ENCODE measurements around the gene DPYSL5. TPM values are rescaled to one million over a fixed set of nuclear protein-coding genes. Genes with fewer than 3 reads are reported as not detected.

The DPYSL5 gene
- total RNA-seq, 4 donors from 2014 or later: not detected

DNA sequence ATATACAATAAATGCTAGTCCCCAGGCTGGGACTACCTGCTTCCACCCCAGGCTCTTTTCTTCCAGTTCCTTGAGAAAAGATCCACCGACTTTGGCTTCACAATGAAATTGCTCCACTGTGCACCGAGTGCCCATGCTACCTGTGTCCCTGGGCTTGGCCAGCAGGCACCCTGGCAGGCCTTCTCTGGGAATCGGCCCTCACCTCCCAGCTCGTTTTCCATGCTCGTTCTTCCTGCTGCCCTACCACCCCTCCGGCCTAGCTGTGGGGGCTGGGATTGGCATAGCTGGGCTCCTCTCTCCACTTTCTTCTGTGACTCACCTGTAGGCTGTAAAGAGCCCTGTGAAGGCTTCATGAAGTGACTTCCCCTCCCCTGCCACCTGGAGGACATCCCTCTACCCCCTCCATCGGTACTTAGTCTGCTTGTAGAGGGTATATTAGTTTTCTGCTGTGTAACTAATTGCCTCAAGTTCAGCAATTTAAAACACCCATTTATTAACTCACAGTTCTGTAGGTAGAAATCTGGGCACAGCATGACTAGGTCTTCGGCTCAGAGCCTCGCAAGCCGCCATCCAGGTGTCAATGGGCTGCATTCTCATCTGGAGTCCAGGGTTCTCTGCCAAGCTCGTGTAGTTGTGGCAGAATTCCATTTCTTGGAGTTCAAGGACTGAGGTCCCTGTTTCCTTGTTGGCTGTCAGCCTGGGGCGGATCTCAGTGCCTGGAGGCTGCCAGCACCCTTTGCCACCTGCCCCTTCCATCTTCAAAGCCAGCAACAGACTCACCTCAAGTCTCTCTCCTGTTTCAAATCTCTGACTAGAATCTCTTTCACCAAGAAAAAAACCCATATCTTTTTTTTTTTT, 57.6 kb downstream of the DPYSL5 start:
- H3K4me3 ChIP-seq: no peak overlapping the region
- no peaks in the 10 kb centered on the region for H3K36me3 ChIP-seq
- 88% methylated on average over 12 of the region's 12 CpGs for WGBS, 2 donors
- H3K27ac ChIP-seq: no peak overlapping the region
- TF ChIP-seq EP300 (IDR thresholded peaks at IDR 0.05): no peak
- no peak for TF ChIP-seq CTCF (IDR thresholded peaks at IDR 0.05)
- no peak for TF ChIP-seq POLR2A (IDR thresholded peaks at IDR 0.05)
- no peaks in the 10 kb centered on the region for H3K27me3 ChIP-seq
- H3K9me3 ChIP-seq: no peaks in the 10 kb centered on the region
- peaks cover 0 to 16% (median 0%) of the 10 kb centered on the region in 4 donors for H3K4me1 ChIP-seq
- DNase-seq (ENCODE audit: low spot score in 2 of 2): no peak

DNA sequence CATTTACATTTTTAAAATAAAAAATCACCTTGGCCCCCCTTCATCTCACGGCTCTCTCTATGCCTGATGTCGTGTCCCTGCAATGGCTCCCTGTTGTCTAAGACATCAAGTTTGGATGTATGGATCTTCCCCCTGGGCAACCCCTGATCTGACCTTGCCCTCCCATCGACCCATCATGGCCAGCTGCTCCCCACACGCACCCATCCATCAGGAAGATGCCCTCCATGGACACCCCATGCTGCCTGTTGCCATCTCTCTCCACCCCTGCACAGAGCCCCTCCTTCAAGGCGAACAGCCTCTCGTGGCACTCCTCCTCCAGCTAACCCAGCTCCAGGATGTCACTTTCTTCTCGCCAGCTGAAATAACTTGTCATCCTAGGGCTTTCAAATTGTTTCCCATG, 59.5 kb downstream of the DPYSL5 start:
- 83 to 86% methylated on average over 7 of the region's 7 CpGs for WGBS, 2 donors
- Histone ChIP-seq H3K4me3 (no peak overlapping the region), H3K27me3 (no peaks in the 10 kb centered on the region), H3K36me3 (no peaks in the 10 kb centered on the region), H3K27ac (no peak overlapping the region), H3K9me3 (no peaks in the 10 kb centered on the region), H3K4me1 (peaks cover 0 to 6% (median 0%) of the 10 kb centered on the region in 4 donors)
- TF ChIP-seq POLR2A (IDR thresholded peaks at IDR 0.05) (no peak), CTCF (IDR thresholded peaks at IDR 0.05) (no peak), EP300 (IDR thresholded peaks at IDR 0.05) (no peak)
- no peak for DNase-seq (ENCODE audit: low spot score in 2 of 2)

DNA sequence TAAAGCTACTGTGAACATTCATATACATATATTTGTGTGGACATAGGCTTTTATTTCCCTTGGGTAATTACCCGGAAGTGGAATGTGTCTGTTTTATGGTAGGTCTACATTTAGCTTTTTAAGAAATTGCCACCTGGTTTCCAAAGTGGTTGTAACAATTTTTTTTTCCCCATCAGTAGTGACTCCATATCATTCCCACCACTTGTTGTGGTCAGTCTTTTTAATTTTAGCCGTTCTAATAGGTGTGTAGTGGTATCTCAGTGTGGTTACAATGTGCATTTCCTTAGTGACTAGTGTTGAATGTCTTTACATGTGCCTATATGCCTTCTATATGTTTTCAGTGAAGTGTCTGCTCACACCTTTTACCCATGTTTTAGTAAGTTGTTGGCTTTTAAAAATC, 62.2 kb downstream of the DPYSL5 start:
- Histone ChIP-seq H3K36me3 (no peaks in the 10 kb centered on the region), H3K4me1 (peaks cover 0 to 12% (median 0%) of the 10 kb centered on the region in 4 donors), H3K9me3 (no peaks in the 10 kb centered on the region), H3K27ac (no peak overlapping the region), H3K4me3 (no peak overlapping the region), H3K27me3 (no peaks in the 10 kb centered on the region)
- DNase-seq (ENCODE audit: low spot score in 2 of 2): no peak
- TF ChIP-seq POLR2A (IDR thresholded peaks at IDR 0.05): no peak
- TF ChIP-seq CTCF (IDR thresholded peaks at IDR 0.05): no peak
- no peak for TF ChIP-seq EP300 (IDR thresholded peaks at IDR 0.05)
- 93 to 96% methylated on average over 2 of the region's 2 CpGs for WGBS, 2 donors

DNA sequence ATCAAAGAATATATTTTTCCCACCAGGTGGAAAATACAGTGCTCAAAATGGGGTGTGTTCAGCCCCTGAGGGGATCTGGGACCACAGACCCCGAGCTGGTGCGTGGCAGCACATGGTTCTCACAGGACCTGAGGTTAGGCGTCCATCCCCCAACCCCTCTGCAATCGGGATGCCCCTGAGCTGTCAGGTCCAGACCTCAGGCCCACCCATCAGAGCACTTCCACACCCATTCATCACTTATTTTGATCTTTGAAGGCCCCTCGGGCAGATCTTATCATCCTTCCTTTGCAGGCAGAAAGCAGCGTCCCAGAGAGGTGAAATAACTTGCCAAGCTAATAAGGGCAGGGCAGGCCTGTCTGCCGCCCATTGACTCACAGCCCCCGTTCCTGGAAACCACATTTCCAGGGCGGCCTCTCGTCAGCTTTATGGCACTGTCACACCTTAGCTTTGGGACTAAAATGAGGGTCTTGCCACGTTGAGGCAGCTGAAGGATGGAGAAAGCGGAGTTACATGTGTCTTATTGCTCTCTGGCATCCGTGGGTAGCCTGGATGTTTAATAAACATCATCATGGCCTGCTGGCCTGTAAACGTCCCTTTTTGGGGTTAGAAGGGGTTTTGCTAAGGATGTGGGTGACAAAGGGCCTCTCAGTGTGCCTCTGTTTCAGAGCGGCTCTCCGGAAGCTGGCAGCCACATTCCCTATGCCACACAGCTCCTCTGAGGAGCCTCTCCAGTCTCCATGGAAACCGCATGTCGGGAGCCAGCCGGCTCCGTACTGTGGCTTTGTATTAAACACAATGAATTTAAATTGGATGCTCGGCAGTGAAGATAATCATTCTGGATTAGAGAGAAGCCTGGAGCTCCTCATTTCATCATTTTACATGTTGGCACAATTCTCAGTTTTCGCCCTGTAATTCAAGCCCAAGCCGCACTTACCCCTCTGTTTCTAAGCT, 64.3 kb downstream of the DPYSL5 start:
- no peak for TF ChIP-seq POLR2A (IDR thresholded peaks at IDR 0.05)
- TF ChIP-seq CTCF (IDR thresholded peaks at IDR 0.05): no peak
- no peak for TF ChIP-seq EP300 (IDR thresholded peaks at IDR 0.05)
- Histone ChIP-seq H3K27ac (no peak overlapping the region), H3K9me3 (no peaks in the 10 kb centered on the region), H3K4me1 (peaks cover 0 to 12% (median 0%) of the 10 kb centered on the region in 4 donors), H3K27me3 (no peaks in the 10 kb centered on the region), H3K4me3 (no peak overlapping the region), H3K36me3 (no peaks in the 10 kb centered on the region)
- no peak for DNase-seq (ENCODE audit: low spot score in 2 of 2)
- 50 to 53% methylated on average over 20 to 23 of the region's 23 CpGs for WGBS, 2 donors

All from tibial nerve (tissue), 4 donors.